Mononuclear cell (primary cell): Measurements from ENCODE around the gene STIM1. TPM values are rescaled to one million over a fixed set of nuclear protein-coding genes. Genes with fewer than 3 reads are reported as not detected.

ENCODE experiments used
- H3K27me3 ChIP-seq: 2 replicates; pipeline ENCODE4 v1.6.0; 2011; ENCODE audit warnings: low read length, control low read depth; ENCODE audit not compliant: insufficient read depth
- H3K4me1 ChIP-seq: 2 replicates; pipeline ENCODE4 v1.5.1; 2011; ENCODE audit warnings: mild to moderate bottlenecking, low read length, control low read depth; ENCODE audit not compliant: insufficient read depth
- H3K4me3 ChIP-seq: 2 replicates; pipeline ENCODE4 v1.5.1; 2011; ENCODE audit warnings: mild to moderate bottlenecking, low read length, moderate library complexity
- H3K9me3 ChIP-seq: 2 replicates; pipeline ENCODE4 v1.5.1; 2011; ENCODE audit warnings: low read depth, mild to moderate bottlenecking, control low read depth, low read length
- total RNA-seq: library from RNA; depleted of rRNA; stranded (reverse); fragments of >200 nt; gene quantifications from one replicate; pipeline ENCODE4 v1.2.3, GENCODE V29; 2012

Gene STIM1
- total RNA-seq, 1 donor = 55.8 TPM

GRCh38 chr11:4083198-4083597 is 227.7 kb downstream of the STIM1 start:
- Histone ChIP-seq H3K4me1 (peaks cover 10% of the 10 kb centered on the region), H3K27me3 (no peaks in the 10 kb centered on the region), H3K9me3 (no peaks in the 10 kb centered on the region), H3K4me3 (no peak overlapping the region)

- no peak overlapping the region for H3K4me3 ChIP-seq
- H3K9me3 ChIP-seq = no peaks in the 10 kb centered on the region
- H3K27me3 ChIP-seq = no peaks in the 10 kb centered on the region
- H3K4me1 ChIP-seq = peaks cover 14% of the 10 kb centered on the region
Observed at GRCh38 chr11:4084406-4085125, 229.1 kb downstream of the STIM1 start.

- H3K4me1 ChIP-seq = peaks cover 22% of the 10 kb centered on the region
- no peaks in the 10 kb centered on the region for H3K9me3 ChIP-seq
- no peaks in the 10 kb centered on the region for H3K27me3 ChIP-seq
Observed at GRCh38 chr11:4085575-4085974, 230.1 kb downstream of the STIM1 start.

GRCh38 chr11:4086575-4087353 is 231.3 kb downstream of the STIM1 start:
- peaks cover 34% of the 10 kb centered on the region for H3K4me1 ChIP-seq
- no peaks in the 10 kb centered on the region for H3K9me3 ChIP-seq
- no peaks in the 10 kb centered on the region for H3K27me3 ChIP-seq
- H3K4me3 ChIP-seq = no peak overlapping the region

More at GRCh38 chr11:4085575-4085974, 230.1 kb downstream of the STIM1 start:
- H3K4me3 ChIP-seq = no peak overlapping the region

GRCh38 chr11:4087551-4087950 is 232.1 kb downstream of the STIM1 start:
- H3K27me3 ChIP-seq = no peaks in the 10 kb centered on the region
- no peaks in the 10 kb centered on the region for H3K9me3 ChIP-seq
- H3K4me3 ChIP-seq = no peak overlapping the region
- H3K4me1 ChIP-seq = peaks cover 39% of the 10 kb centered on the region

- no peaks in the 10 kb centered on the region for H3K9me3 ChIP-seq
- peaks cover 49% of the 10 kb centered on the region for H3K4me1 ChIP-seq
- no peaks in the 10 kb centered on the region for H3K27me3 ChIP-seq
- H3K4me3 ChIP-seq = no peak overlapping the region
Observed at GRCh38 chr11:4090258-4090657, 234.8 kb downstream of the STIM1 start.

- H3K4me1 ChIP-seq = peaks cover 57% of the 10 kb centered on the region
- no peaks in the 10 kb centered on the region for H3K27me3 ChIP-seq
- H3K4me3 ChIP-seq = no peak overlapping the region
- H3K9me3 ChIP-seq = no peaks in the 10 kb centered on the region
Observed at GRCh38 chr11:4092026-4092425, 236.6 kb downstream of the STIM1 start.

GRCh38 chr11:4093519-4094347 is 238.3 kb downstream of the STIM1 start:
- Histone ChIP-seq H3K4me3 (peak overlapping the region; percentile 94), H3K27me3 (no peaks in the 10 kb centered on the region), H3K4me1 (peaks cover 64% of the 10 kb centered on the region), H3K9me3 (no peaks in the 10 kb centered on the region)

- H3K4me1 ChIP-seq = peaks cover 63% of the 10 kb centered on the region
- H3K4me3 ChIP-seq = peak within 1 kb of the TSS; percentile 94
- H3K9me3 ChIP-seq = no peaks in the 10 kb centered on the region
- H3K27me3 ChIP-seq = no peaks in the 10 kb centered on the region
Observed at GRCh38 chr11:4094348-4095291, 239.2 kb downstream of the STIM1 start, which contains the start of gene RRM1. Gene RRM1 (plus strand): TSS chr11:4094799. CDS start chr11:4095013, 214 bp downstream.

- no peaks in the 10 kb centered on the region for H3K27me3 ChIP-seq
- H3K9me3 ChIP-seq = no peaks in the 10 kb centered on the region
- peak overlapping the region; percentile 94 for H3K4me3 ChIP-seq
- peaks cover 54% of the 10 kb centered on the region for H3K4me1 ChIP-seq
Observed at GRCh38 chr11:4095509-4096230, 240.2 kb downstream of the STIM1 start.

GRCh38 chr11:4098026-4098621 is 242.7 kb downstream of the STIM1 start:
- no peaks in the 10 kb centered on the region for H3K9me3 ChIP-seq
- peaks cover 38% of the 10 kb centered on the region for H3K4me1 ChIP-seq
- H3K27me3 ChIP-seq = no peaks in the 10 kb centered on the region
- no peak overlapping the region for H3K4me3 ChIP-seq

- H3K4me1 ChIP-seq = peaks cover 4% of the 10 kb centered on the region
- no peak overlapping the region for H3K4me3 ChIP-seq
- no peaks in the 10 kb centered on the region for H3K27me3 ChIP-seq
Observed at GRCh38 chr11:4102711-4103110, 247.2 kb downstream of the STIM1 start.

GRCh38 chr11:4103269-4103668 is 247.8 kb downstream of the STIM1 start:
- peaks cover 4% of the 10 kb centered on the region for H3K4me1 ChIP-seq
- no peaks in the 10 kb centered on the region for H3K9me3 ChIP-seq
- no peak overlapping the region for H3K4me3 ChIP-seq
- no peaks in the 10 kb centered on the region for H3K27me3 ChIP-seq

More at GRCh38 chr11:4102711-4103110, 247.2 kb downstream of the STIM1 start:
- no peaks in the 10 kb centered on the region for H3K9me3 ChIP-seq
